Endodermal cell (in vitro differentiated cells): ENCODE measurements around the gene ZAR1L. TPM values are rescaled to one million over a fixed set of nuclear protein-coding genes. Genes with fewer than 3 reads are reported as not detected.
"Not testable (repeated sequence)": the region's sequence is repeated elsewhere in the genome, so short reads cannot be mapped to it uniquely, and the experiment has no call there.

ENCODE experiments used
- DNase-seq: peaks from one replicate; pipeline ENCODE4 v3.0.0-alpha.2; 2017
- H3K27ac ChIP-seq: 2 replicates; pipeline ENCODE4 v1.5.1; 2013; ENCODE audit warnings: mild to moderate bottlenecking, low read depth, low read length, moderate library complexity
- H3K27me3 ChIP-seq: 2 replicates; pipeline ENCODE4 v1.6.1; 2013; ENCODE audit warnings: mild to moderate bottlenecking, low read length, moderate library complexity; ENCODE audit not compliant: insufficient read depth, control insufficient read depth, poor library complexity, severe bottlenecking
- H3K36me3 ChIP-seq: 2 replicates; pipeline ENCODE4 v1.7.0; 2013; ENCODE audit warnings: mild to moderate bottlenecking, low read length, moderate library complexity; ENCODE audit not compliant: control insufficient read depth, insufficient read depth
- H3K4me1 ChIP-seq: one replicate; pipeline ENCODE4 v1.7.0; 2013; ENCODE audit warnings: low read length; ENCODE audit not compliant: control insufficient read depth, insufficient read depth
- H3K4me3 ChIP-seq: 2 replicates; pipeline ENCODE4 v1.5.1; 2013; ENCODE audit warnings: mild to moderate bottlenecking, low read length, moderate library complexity
- H3K9ac ChIP-seq: 2 replicates; pipeline ENCODE4 v1.6.1; 2013; ENCODE audit warnings: mild to moderate bottlenecking, low read length, moderate library complexity; ENCODE audit not compliant: poor library complexity, severe bottlenecking; ENCODE audit errors: extremely low read depth
- H3K9me3 ChIP-seq: 2 replicates; pipeline ENCODE4 v1.6.1; 2013; ENCODE audit warnings: mild to moderate bottlenecking, low read length, moderate library complexity; ENCODE audit not compliant: control insufficient read depth
- H3K27ac Mint-ChIP-seq: 2 replicates; pipeline ENCODE4 v1.8.0; 2020; ENCODE audit warnings: mixed read lengths
- H3K27me3 Mint-ChIP-seq: 2 replicates; pipeline ENCODE4 v1.8.0; 2021; ENCODE audit warnings: mild to moderate bottlenecking, mixed read lengths; ENCODE audit not compliant: insufficient read depth
- H3K36me3 Mint-ChIP-seq: 2 replicates; pipeline ENCODE4 v1.8.0; 2020; ENCODE audit warnings: low read depth, mixed read lengths
- H3K4me1 Mint-ChIP-seq: 2 replicates; pipeline ENCODE4 v1.8.0; 2020; ENCODE audit warnings: mixed read lengths
- H3K4me3 Mint-ChIP-seq: 2 replicates; pipeline ENCODE4 v1.8.0; 2020; ENCODE audit warnings: mild to moderate bottlenecking, moderate library complexity, mixed read lengths
- H3K9me3 Mint-ChIP-seq: 2 replicates; pipeline ENCODE4 v1.8.0; 2020; ENCODE audit warnings: mild to moderate bottlenecking, mixed read lengths
- WGBS, 2 experiments: methylation state at CpG; one replicate each; pipeline versions ENCODE4 v1.1.5 to v1.1.7; 2013; ENCODE audit warnings: missing lambda C conversion rate in 2 of 2, mixed read lengths in 1 of 2; ENCODE audit not compliant: insufficient coverage in 1 of 2, insufficient read length in 1 of 2; 5-methylcytosine and 5-hydroxymethylcytosine counted together
- total RNA-seq, 2 donors: library from RNA; stranded (reverse); fragmentation: NEBNext Ultra II Directional in 1 of 2; extraction: Animal tissue kit (Norgen Biotek cat#: 25700) in 1 of 2; gene quantifications; 2 replicates in 1 of 2; 3 replicates in 1 of 2; pipeline ENCODE4 v1.2.1, GENCODE V29; 2021
- TF ChIP-seq, protein P1 (sequence below): fragments of 200-600 bp; sonication (generic); conservative IDR thresholded peaks from 2 replicates; pipeline ENCODE4 v1.5.0; 2021; ENCODE audit warnings: antibody characterized with exemption, mild to moderate bottlenecking

Gene ZAR1L
- total RNA-seq, 2 donors from 2014 or later = 0.24 to 0.31 TPM

DNA sequence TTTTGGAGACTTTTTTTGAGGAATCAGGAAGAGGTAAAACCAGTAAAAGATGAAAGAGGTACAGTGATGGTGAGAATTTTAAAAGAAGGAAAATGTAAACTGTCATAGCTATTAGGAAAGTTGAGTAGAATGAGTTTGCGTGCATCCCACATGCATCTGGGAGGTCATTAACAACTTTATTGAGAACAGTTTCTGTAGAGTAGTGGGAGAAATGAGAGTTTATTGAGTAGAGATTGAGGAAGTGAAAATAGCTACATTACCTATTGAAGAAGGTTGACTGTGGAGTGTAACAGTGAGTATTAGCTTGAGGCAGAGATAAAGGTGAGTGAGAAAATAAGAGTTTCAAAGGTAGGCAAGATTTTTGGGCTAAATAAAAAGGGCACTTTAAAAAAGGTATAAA lies 38.9 kb upstream of the ZAR1L start:
- Histone ChIP-seq H3K9me3 (no peaks in the 10 kb centered on the region), H3K36me3 (peaks cover 28% of the 10 kb centered on the region), H3K4me1 (peaks cover 4% of the 10 kb centered on the region), H3K9ac (no peak overlapping the region), H3K27me3 (no peaks in the 10 kb centered on the region), H3K4me3 (no peak overlapping the region), H3K27ac (no peak overlapping the region)
- H3K4me3 Mint-ChIP-seq = no peak overlapping the region
- H3K27ac Mint-ChIP-seq = no peak overlapping the region
- H3K27me3 Mint-ChIP-seq = no peaks in the 10 kb centered on the region
- WGBS, 2 experiments = 97 to 100% methylated on average over 1 of the region's 1 CpG
- H3K4me1 Mint-ChIP-seq = peaks cover 10% of the 10 kb centered on the region
- peaks cover 35% of the 10 kb centered on the region for H3K36me3 Mint-ChIP-seq
- peaks cover 2% of the 10 kb centered on the region for H3K9me3 Mint-ChIP-seq
- DNase-seq = no peak
- TF ChIP-seq, protein P1, sequence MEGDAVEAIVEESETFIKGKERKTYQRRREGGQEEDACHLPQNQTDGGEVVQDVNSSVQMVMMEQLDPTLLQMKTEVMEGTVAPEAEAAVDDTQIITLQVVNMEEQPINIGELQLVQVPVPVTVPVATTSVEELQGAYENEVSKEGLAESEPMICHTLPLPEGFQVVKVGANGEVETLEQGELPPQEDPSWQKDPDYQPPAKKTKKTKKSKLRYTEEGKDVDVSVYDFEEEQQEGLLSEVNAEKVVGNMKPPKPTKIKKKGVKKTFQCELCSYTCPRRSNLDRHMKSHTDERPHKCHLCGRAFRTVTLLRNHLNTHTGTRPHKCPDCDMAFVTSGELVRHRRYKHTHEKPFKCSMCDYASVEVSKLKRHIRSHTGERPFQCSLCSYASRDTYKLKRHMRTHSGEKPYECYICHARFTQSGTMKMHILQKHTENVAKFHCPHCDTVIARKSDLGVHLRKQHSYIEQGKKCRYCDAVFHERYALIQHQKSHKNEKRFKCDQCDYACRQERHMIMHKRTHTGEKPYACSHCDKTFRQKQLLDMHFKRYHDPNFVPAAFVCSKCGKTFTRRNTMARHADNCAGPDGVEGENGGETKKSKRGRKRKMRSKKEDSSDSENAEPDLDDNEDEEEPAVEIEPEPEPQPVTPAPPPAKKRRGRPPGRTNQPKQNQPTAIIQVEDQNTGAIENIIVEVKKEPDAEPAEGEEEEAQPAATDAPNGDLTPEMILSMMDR = no peak

GRCh38 chr13:32350839-32351441 lies 35.8 kb upstream of the ZAR1L start:
- not testable (repeated sequence) for H3K27me3 ChIP-seq, H3K27ac ChIP-seq, H3K9me3 Mint-ChIP-seq, H3K4me3 Mint-ChIP-seq, H3K27me3 Mint-ChIP-seq, H3K4me1 ChIP-seq, H3K4me1 Mint-ChIP-seq, H3K9ac ChIP-seq, H3K4me3 ChIP-seq, H3K9me3 ChIP-seq, DNase-seq
- peaks cover 37% of the 10 kb centered on the region for H3K36me3 ChIP-seq
- WGBS, 2 experiments = 93 to 100% methylated on average over 14 to 15 of the region's 15 CpGs
- Mint-ChIP-seq H3K36me3 (peaks cover 42% of the 10 kb centered on the region), H3K27ac (peak overlapping the region; percentile 6)

GRCh38 chr13:32347651-32348050 lies 32.5 kb upstream of the ZAR1L start:
- TF ChIP-seq, protein P1 = no peak
- Mint-ChIP-seq H3K9me3 (peaks cover 2% of the 10 kb centered on the region), H3K4me3 (no peak overlapping the region), H3K27ac (no peak overlapping the region), H3K4me1 (no peaks in the 10 kb centered on the region), H3K27me3 (no peaks in the 10 kb centered on the region), H3K36me3 (peaks cover 35% of the 10 kb centered on the region)
- DNase-seq = no peak
- H3K9me3 ChIP-seq = no peaks in the 10 kb centered on the region
- H3K4me3 ChIP-seq = no peak overlapping the region
- H3K36me3 ChIP-seq = peaks cover 30% of the 10 kb centered on the region
- H3K27ac ChIP-seq = no peak overlapping the region
- WGBS, 2 experiments = 20% methylated on average over 1 of the region's 1 CpG; no CpG with 5 or more reads in 1 of the 2 experiments
- H3K4me1 ChIP-seq = no peaks in the 10 kb centered on the region
- no peak overlapping the region for H3K9ac ChIP-seq
- H3K27me3 ChIP-seq = no peaks in the 10 kb centered on the region

DNA sequence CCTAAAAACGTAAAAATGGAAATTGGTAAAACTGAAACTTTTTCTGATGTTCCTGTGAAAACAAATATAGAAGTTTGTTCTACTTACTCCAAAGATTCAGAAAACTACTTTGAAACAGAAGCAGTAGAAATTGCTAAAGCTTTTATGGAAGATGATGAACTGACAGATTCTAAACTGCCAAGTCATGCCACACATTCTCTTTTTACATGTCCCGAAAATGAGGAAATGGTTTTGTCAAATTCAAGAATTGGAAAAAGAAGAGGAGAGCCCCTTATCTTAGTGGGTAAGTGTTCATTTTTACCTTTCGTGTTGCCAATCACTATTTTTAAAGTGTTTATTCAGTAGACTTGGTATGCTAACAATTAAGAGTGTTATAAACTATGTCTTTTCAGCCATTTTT lies 25.8 kb upstream of the ZAR1L start:
- Histone ChIP-seq H3K9ac (no peak overlapping the region), H3K9me3 (no peaks in the 10 kb centered on the region), H3K27me3 (no peaks in the 10 kb centered on the region), H3K4me1 (no peaks in the 10 kb centered on the region), H3K4me3 (no peak overlapping the region), H3K36me3 (peaks cover 27% of the 10 kb centered on the region), H3K27ac (no peak overlapping the region)
- 93 to 100% methylated on average over 2 to 3 of the region's 3 CpGs for WGBS, 2 experiments
- H3K9me3 Mint-ChIP-seq = peaks cover 17% of the 10 kb centered on the region
- H3K36me3 Mint-ChIP-seq = peaks cover 48% of the 10 kb centered on the region
- no peaks in the 10 kb centered on the region for H3K27me3 Mint-ChIP-seq
- DNase-seq = no peak
- H3K27ac Mint-ChIP-seq = no peak overlapping the region
- H3K4me1 Mint-ChIP-seq = no peaks in the 10 kb centered on the region
- TF ChIP-seq, protein P1 = no peak
- no peak overlapping the region for H3K4me3 Mint-ChIP-seq
